NCI-H1436 (cell line): ENCODE measurements around the gene DDR1.
"Not testable (repeated sequence)": the region's sequence is repeated elsewhere in the genome, so short reads cannot be mapped to it uniquely, and the experiment has no call there.

Experiments used
- DNase-seq: peaks from one replicate; lab custom pipeline; 2025; lab: John Stamatoyannopoulos, UW

The DDR1 gene

DNA sequence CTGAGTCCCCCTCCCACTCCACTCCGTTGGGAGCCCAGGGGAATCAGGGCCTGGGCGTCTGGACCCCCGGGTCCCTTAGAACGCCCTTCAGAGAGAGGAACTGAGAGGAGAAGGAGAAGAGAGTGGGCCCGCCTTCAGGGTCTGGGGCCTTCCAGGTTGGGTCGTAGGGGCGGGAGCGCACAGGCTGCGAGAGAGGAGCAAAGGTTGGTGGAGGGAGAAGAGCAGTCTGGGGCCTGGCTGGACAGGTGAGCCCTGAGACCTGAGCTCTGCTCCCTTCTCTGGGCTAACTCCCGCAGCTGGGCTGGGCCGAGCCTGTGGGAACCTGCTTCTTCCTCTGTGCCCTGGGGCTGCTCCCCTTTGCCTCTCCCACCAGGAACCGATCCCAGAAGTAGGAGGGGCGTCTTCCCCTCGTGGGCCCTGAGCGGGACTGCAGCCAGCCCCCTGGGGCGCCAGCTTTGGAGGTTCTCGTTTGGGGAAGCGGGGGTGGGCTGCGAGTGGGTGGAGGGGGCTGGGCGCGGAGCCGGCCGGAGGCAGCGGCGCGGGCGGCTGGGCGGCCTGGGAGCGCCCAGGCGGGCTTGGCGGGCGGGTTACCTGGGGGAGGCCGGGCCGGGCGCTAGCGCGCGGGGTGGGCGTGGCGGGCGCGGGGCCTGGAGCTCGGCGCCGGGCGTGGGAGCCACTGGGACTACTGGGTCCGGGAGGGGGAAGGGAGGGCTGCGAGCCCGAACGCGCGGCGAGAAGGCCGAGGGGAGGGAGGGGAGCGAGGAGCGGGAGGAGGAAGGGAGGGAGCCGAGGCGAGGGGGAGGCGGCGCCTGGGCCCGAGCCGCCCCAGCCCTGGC is at the start of gene DDR1:
DDR1 (plus strand) TSS at position 835 of the 836 bp plus-strand sequence. CDS start 4,211 bp downstream, outside the sequence.
- peak; percentile 45 for DNase-seq

DNA sequence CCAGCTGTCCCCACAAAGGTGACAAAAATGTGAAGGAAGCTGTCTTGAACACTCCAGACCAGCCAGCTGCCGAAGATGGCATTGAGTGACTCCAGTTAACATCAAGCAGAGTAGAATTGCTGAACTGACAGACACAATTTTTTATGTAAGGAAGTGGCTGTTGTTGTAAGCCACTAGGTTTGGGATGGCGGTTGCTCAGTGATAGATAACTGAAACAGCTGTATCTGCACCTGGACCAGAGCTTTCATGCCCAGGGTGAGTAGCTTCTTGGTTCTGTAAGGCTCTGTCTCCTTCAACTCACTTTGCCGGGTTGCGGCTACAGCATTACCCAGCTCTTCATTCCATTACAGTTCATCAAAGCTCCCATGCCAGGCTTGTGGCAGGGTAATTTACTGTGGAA is 49.7 kb upstream of the DDR1 start:
- no peak for DNase-seq

DNA sequence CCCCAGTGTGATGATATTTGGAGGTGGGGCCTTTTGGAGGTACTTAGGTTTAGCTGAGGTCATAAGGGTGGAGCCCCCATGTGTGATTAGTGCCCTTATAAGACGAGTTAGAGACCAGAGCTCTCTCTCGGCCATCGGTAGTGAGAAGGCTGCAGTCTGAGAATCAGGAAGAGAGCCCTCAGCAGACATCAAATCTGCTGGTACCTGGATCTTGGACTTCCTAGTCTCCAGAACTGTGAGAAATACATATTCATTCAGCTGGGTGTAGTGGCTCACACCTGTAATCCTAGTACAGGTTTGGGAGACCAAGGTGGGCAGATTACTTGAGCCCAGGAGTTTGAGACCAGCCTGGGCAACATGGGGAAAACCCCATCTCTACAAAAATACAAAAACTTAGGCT is 48.7 kb upstream of the DDR1 start:
- no peak for DNase-seq

DNA sequence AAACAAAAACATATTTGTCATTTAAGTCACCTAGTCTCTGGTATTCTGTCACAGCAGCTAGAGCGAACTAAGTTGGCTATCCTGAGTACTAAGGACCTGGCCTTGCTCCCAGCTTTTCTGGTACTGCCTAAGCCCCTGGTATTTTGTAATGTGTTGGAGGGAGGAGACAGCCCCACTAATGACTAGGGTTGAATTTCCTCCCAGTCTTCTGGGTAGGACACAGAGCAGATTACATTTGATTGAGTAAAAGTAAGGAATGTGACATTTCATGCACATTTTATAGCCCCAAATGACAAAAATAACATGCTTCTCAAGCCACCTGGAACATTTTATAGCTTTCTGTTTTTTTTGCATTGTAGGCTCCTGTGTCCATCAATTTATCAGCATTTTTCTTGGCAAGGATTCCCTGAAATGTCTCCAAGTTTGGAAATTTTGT is 47.9 kb upstream of the DDR1 start:
- no peak for DNase-seq

DNA sequence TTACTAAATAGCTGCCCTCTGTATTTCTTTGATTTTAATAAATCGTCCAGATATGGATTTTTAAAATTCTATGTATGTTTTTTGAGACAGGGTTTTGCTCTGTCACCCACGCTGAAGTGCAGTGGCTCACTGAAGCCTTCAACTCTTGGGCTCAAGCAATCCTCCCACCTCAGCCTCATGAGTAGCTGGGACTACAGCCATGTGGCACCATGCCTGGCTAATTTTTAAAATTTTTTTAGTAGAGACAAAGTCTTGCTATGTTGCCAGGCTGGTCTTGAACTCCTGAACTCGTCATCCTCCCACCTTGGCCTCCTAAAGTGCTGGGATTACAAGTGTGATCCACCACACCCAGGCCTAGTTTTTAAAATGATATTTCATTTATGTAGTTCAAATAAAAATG is 47.4 kb upstream of the DDR1 start:
- DNase-seq: no peak

DNA sequence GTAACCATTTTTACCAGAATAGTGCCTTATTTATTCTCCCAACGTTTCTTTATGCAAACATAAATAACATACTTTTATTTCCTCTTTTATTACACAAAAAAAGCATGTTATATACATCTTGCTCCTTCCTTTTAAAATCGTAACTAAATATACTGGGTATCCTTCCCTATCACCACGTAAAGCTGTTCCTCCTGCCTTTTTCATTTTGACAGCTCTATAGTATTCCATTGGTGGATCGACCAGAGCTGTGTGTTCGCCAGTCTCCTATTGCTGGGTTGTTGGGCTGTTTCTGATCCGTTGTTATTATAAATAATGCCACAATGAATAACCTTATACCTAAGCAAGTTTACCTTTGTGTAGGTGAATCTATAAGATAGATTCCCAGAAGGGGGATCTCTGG is 46.9 kb upstream of the DDR1 start:
- DNase-seq: no peak

DNA sequence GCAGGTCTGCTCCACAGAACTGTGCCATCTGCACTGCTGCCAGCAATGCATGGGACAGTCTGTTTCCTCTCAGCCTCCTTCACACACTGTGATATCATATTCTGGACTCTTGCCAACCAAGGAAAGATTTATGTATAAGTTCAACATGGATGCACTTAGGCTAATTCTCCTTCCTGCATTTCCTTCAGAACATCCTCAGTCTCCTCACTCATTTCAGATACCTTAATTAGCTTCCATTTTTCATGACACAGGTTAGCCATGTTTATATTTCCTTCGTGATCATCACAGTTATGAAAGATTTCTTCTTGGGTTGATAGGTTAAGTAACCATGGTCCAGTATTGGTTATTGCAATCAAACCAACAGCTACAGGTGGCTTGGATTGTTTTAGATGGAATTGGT is 46.4 kb upstream of the DDR1 start:
- DNase-seq: peak; percentile 20

DNA sequence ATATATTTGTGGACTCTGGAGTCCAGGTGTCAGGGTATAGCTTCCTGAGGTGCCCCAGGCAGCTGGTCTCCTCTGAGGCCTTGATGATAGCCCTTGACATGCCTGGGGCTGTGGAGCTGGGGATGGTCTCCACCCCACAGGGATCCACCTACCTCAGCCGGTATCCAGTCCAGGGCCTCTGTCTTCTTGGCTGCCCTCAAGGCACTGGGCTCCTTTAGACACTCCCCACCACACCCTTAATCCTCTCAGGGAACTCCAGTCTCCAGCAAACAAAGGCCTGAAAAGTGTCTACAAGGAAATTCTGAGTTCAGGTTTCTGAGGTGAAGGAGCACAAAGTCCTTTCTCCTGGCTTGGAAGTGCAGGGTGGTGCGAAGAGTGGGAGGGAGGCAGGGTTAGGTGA is 44.6 kb upstream of the DDR1 start:
- no peak for DNase-seq

DNA sequence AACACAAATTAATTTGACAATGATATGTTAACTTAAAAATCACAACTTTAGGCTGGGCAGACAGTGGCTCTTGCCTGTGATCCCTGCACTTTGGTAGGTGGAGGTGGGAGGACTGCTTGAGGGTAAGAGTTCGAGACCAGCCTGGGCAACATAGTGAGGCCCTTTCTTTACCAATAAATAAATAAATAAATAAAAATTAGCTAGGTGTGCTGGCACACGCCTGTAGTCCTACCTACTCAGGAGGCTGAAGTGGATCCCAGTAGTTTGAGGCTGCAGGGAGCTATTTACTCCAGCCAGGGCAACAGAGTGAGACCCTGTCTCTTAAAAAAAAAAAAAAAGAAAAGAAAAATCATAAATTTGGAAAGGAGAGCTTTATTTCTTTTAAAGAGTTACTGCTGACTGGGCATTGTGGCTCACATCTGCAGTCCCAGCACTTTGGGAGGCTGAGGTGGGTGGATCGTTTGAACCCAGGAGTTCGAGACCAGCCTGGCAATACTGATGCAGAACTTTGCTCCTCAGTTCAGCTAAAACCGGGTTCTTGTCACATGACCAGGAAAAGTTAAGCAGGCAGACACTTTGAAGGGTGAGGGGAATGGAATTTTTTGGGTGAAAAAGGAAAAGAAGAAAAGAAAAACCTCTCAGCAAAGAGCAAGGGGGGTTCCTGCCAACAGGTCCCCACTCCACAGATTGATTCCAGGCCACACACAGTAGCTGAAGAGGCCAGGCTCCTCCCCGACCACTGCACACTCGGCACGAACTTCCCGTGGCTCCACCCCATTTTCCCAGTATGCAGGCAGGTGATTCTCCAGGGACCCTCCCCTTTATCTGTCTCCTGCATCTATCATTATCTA is 44.0 kb upstream of the DDR1 start:
- no peak for DNase-seq

DNA sequence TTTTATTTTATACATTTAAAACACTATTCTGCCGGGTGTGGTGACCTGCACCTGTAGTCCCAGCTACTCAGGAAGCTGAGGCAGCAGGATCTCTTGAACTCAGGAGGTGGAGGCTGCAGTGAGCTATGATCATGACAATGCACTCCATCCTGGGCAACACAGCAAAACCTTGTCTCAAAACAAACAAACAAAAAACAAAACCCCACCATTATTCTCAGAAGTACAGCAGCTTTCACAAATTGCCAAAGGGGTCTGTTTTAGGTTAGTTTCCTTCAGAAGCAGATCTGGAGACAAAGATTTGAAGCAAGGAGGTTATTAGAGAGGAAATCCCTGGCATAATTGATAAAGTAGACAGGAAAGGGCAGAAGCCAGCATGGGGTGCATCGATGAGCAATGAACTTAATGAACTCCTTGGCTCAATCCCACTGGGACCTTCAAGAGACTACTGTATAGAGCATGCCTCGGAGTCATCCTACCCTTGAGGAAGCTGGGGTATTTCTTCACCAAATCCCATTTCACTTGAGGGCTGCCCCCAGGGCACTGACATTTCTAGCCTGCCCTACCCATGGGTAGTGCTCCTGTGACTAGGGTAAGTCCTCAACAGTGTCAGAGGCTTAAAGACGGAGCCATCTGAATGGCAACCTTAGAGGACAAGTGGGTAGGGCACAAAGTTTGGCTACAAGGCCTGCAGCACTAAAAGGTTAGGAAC is 43.2 kb upstream of the DDR1 start:
- no peak for DNase-seq

DNA sequence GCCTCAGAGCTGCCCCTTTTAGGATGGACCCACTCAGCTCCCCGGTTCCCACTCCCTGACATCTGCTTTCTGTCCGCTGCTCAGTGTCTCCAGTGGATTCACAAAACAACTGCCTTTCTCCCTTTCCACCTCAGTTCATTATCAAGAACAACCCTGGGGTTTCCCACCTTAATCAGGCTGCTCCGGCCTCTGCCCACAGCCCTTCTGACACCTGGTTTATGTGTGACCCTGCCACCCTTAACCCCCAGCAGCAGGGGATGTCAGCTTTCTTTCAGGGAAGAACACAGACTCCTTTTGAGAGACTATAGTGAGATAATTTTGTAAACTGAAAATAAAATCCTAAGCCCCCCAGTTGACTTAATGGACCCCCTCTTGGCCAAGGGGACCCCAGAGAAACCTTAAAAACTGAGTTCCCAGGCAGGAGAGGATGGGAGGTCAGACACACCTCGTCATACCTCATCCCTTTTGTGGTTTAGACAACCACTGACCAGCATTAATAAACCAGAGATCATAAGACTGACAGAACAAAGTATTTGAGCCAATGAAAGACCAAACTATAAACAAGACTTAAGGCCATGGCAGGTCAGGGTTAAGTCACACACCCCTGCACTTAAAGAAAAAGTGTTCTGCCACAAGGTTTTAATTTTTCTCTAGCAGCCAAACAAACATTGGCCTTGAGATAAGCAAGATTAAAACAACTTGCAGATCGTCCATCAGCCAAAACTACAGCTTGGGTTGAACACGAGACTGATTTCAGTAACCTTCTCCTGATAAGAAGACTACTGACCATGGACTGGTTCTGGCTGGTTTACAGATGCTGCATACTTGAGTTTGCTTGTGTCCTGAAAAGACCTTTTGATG is 42.4 kb upstream of the DDR1 start:
- DNase-seq: no peak

DNA sequence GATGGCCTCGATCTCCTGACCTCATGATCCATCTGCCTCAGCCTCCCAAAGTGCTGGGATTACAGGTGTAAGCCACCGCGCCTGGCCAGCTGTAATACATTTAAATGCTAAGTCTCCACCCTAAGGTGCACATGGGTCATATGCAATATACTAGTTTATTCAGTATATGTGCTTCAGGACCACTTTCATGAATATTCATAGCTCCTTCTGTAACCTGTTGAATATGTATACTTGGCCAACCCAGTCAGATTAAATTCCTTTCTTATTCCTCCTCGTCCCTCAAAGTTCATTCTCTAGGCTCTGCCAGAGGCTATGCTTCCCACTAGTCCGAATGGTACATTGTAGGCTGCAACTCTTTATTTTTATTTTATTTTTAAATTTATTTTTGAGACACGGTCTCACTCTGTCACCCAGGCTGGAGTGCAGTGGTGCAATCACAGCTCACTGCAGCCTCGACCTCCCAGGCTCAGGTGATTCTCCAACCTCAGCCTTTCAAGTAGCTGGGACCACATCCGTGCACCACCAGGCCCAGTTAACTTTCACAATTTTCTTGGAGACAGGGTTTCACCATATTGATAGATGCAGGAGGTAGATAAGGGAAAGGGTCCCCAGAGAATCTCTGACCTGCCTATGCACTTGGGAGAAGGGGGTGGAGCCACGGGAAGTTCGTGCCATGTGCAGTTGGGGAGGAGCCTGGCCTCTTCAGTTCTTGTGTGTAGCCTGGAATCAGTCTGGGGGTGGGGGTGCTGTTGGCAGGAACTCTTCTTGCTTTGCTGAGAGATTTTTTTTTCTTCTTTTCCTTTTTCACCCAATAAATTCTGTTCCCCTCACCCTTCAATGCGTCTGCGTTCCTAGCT is 41.3 kb upstream of the DDR1 start:
- DNase-seq: no peak

DNA sequence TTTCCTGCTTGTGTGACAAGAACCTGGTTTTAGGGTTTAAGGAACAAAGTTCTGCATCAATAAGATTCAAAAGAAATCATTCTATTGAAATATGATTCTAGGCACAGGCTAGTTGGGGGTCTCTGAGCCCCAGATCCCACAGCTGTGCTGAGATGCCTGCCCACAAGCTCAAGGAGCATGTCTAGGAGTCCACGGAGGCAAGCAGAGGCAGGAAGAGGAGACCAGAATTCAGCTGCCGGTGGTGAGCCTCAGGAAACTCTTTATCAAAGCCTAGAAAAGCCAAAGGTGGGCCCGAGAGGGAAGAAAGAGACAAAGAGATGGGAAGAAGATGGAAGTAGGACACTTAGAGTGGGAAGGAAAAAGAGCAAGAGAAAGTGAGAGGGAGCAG is 40.7 kb upstream of the DDR1 start:
- DNase-seq: no peak

DNA sequence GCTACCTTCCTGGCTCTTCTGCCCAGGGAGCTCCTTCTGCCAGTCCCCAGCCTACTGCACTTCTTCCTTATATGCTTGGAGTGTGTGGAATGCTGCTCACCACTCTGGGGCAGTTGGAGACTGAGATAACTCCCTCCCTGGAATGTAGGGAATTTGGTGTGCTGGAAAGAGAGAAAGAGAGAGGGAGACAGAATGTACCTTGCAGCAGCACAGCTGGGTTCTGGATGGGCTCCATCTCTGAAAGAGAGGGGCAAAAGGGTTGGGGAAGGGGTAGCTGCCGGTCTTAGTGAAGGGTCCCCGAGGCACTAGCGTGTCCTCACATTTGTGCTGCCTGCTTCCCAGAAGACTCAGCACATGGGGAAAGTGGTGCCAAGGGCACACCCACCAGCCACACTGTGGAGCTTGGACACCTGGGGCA is 40.2 kb upstream of the DDR1 start:
- no peak for DNase-seq

DNA sequence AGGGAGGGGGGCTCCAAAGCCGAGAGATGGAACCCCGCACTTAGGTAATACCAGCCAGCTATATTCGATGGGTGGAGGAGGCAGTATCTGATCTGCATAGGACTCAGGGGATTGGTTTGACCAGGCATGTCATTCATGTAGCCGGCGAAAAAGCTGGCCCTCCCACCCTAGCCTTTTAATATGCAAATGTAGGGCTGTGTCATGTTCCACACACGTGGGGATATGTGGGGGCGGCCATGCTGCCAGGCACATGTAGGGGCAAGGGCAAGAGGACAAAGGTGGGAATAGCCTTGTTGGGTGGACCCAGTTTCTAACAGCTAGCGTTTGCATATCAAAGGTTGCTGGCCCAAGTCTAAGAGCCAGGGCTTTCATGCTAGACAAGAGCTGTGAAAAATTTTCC is 39.1 kb upstream of the DDR1 start:
- DNase-seq: no peak

DNA sequence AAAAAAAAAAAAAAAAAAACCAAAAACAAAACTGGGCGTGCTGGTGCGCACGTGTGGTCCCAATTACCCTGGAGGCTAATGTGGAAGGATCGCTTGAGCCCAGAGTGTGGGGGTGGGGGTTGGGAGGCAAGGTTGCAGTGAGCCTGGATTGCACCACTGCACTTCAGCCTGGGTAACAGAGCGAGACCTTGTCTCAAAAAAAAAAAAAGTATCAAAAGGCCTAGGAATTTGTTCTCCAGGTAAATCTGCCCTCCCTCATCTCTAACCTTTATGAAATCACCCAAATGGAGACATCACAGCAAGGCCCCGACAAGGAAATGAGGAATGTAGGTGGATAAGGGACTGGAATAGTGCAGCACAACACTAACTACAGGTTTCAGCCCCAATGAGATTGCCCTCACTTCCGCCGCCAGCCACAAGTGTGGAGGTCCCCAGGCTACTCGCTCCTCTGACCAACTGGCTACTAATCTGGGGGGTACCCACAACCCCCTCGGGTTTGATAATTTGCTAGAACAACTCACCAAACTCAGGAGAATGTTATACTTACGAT is 36.8 kb upstream of the DDR1 start:
- DNase-seq: no peak

DNA sequence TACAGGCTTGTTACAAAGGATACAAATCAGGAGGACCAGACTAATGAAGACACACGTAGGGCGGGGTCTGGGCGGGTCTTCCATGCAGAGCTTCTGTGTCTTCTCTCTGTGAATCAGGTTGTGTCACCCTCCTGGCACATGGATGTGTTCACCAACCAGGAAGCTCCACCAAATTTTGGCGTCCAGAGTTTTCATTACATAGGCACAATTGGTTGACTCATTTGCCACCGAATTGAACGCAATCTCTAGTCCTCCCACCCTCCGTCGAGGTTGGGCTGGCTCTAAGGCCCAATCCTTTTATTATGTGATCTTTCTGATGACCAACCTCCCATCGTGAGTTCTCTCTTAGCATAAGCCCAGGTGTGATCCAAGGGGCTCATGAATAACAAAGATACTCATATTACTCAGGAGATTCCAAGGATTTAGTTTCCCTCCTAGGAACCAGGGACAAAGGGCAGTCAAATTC is 36.3 kb upstream of the DDR1 start:
- DNase-seq: no peak

DNA sequence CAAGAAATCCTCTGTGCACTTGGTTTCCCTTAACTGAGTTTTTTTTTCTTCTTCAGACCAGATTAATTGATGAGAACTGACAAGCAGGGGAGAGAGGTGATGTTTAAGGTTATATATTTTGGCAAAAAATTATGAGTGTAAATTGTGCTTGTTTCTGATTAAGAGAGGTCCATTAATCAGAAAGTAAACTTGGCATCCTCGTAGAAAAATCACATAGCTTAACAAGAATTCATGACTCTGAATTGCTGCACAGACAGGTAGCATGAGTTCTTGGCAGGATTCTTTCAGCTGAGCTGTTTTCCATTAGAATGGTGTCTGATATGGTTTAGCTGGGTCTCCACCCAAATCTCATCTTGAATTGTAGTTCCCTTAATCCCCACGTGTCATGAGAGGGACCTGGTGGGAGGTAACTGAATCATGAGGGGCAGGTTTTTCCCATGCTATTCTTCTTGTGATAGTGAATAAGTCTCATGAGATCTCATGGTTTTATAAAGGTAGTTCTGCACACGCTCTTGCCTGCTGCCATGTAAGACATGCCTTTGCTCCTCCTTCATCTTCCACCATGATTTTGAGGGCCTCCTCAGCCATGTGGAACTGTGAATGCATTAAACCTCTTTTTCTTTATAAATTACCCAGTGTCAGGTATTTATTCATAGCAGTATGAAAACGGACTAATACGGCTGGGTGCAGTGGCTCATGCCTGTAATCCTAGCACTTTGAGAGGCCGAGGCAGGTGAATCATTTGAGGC is 34.2 kb upstream of the DDR1 start:
- DNase-seq: no peak

DNA sequence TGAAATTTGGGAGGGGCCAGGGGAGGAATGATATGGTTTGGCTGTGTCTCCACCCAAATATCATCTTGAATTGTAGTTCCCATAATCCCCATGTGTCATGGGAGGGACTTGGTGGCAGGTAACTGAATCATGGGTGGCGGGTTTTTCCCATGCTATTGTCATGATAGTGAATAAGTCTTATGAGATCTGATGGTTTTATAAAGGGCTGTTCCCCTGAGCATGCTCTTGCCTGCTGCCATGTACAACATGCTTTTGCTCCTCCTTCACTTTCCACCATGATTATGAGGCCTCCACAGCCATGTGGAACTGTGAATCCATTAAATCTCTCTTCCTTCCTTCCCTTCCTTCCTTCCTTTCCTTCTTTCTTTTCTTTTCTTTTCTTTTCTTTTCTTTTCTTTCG is 31.9 kb upstream of the DDR1 start:
- not testable (repeated sequence) for DNase-seq
